ENCODE results near the gene CDHR5. TPM values are rescaled to one million over a fixed set of nuclear protein-coding genes. Genes with fewer than 3 reads are reported as not detected.

The CDHR5 gene
- total and polyA plus RNA-seq, 2 donors, result 0.05 TPM; not detected in 1

- H3K27me3 ChIP-seq (ENCODE audit: control insufficient read depth in 2 of 2, insufficient read depth in 1 of 2, low read length in 1 of 2), result peaks cover 37 to 57% of the 10 kb centered on the region in 2 donors
- peaks cover 0 to 13% of the 10 kb centered on the region in 2 donors for H3K4me1 ChIP-seq (ENCODE audit: control insufficient read depth in 2 of 2, insufficient read depth in 2 of 2, low read length in 2 of 2)
- WGBS, result 14% methylated on average over 28 of the region's 28 CpGs
- no peaks in the 10 kb centered on the region for H3K36me3 ChIP-seq (ENCODE audit: control insufficient read depth in 2 of 2, insufficient read depth in 2 of 2, low read length in 1 of 2)
- no peak overlapping the region for H3K4me3 ChIP-seq (ENCODE audit: low read length in 2 of 2)
- DNase-seq (ENCODE audit: low read depth in 6 of 9, low spot score in 9 of 9), result no peak
- H3K9me3 ChIP-seq (ENCODE audit: control insufficient read depth in 2 of 2, insufficient read depth in 1 of 2, low read length in 1 of 2), result peaks cover 0 to 3% of the 10 kb centered on the region in 2 donors
- H3K27ac ChIP-seq (ENCODE audit: low read depth in 1 of 2, low read length in 1 of 2), result no peak overlapping the region
Measured at GRCh38 chr11:627308-627576, 2.5 kb upstream of the CDHR5 start.

GRCh38 chr11:626475-627307 lies 1.9 kb upstream of the CDHR5 start, which contains the start of gene SCT:
Gene SCT (minus strand): TSS chr11:627181. CDS start chr11:627143, 38 bp downstream.
- 8% methylated on average over 72 of the region's 72 CpGs for WGBS

GRCh38 chr11:625636-626268 lies 997 bp upstream of the CDHR5 start:
- Histone ChIP-seq H3K27ac (ENCODE audit: low read depth in 1 of 2, low read length in 1 of 2) (no peak overlapping the region), H3K27me3 (ENCODE audit: control insufficient read depth in 2 of 2, insufficient read depth in 1 of 2, low read length in 1 of 2) (peaks cover 37 to 57% of the 10 kb centered on the region in 2 donors), H3K36me3 (ENCODE audit: control insufficient read depth in 2 of 2, insufficient read depth in 2 of 2, low read length in 1 of 2) (no peaks in the 10 kb centered on the region), H3K4me3 (ENCODE audit: low read length in 2 of 2) (no peak overlapping the region), H3K4me1 (ENCODE audit: control insufficient read depth in 2 of 2, insufficient read depth in 2 of 2, low read length in 2 of 2) (peaks cover 0 to 13% of the 10 kb centered on the region in 2 donors), H3K9me3 (ENCODE audit: control insufficient read depth in 2 of 2, insufficient read depth in 1 of 2, low read length in 1 of 2) (peaks cover 0 to 3% of the 10 kb centered on the region in 2 donors)
- DNase-seq (ENCODE audit: low read depth in 6 of 9, low spot score in 9 of 9), result no peak
- 89% methylated on average over 22 of the region's 22 CpGs for WGBS

More at GRCh38 chr11:626475-627307, 1.9 kb upstream of the CDHR5 start, which contains the start of gene SCT:
- peaks cover 0 to 13% of the 10 kb centered on the region in 2 donors for H3K4me1 ChIP-seq (ENCODE audit: control insufficient read depth in 2 of 2, insufficient read depth in 2 of 2, low read length in 2 of 2)
- no peak within 1 kb of the TSS for H3K4me3 ChIP-seq (ENCODE audit: low read length in 2 of 2)
- DNase-seq (ENCODE audit: low read depth in 6 of 9, low spot score in 9 of 9), result no peak
- H3K27ac ChIP-seq (ENCODE audit: low read depth in 1 of 2, low read length in 1 of 2), result no peak within 1 kb of the TSS
- peaks cover 0 to 3% of the 10 kb centered on the region in 2 donors for H3K9me3 ChIP-seq (ENCODE audit: control insufficient read depth in 2 of 2, insufficient read depth in 1 of 2, low read length in 1 of 2)
- no peaks in the 10 kb centered on the region for H3K36me3 ChIP-seq (ENCODE audit: control insufficient read depth in 2 of 2, insufficient read depth in 2 of 2, low read length in 1 of 2)
- H3K27me3 ChIP-seq (ENCODE audit: control insufficient read depth in 2 of 2, insufficient read depth in 1 of 2, low read length in 1 of 2), result peaks cover 37 to 57% of the 10 kb centered on the region in 2 donors

GRCh38 chr11:623999-624704 lies 603 bp downstream of the CDHR5 start:
- Histone ChIP-seq H3K9me3 (ENCODE audit: control insufficient read depth in 2 of 2, insufficient read depth in 1 of 2, low read length in 1 of 2) (peaks cover 0 to 3% of the 10 kb centered on the region in 2 donors), H3K36me3 (ENCODE audit: control insufficient read depth in 2 of 2, insufficient read depth in 2 of 2, low read length in 1 of 2) (no peaks in the 10 kb centered on the region), H3K27me3 (ENCODE audit: control insufficient read depth in 2 of 2, insufficient read depth in 1 of 2, low read length in 1 of 2) (peaks cover 35 to 44% of the 10 kb centered on the region in 2 donors), H3K27ac (ENCODE audit: low read depth in 1 of 2, low read length in 1 of 2) (no peak overlapping the region), H3K4me1 (ENCODE audit: control insufficient read depth in 2 of 2, insufficient read depth in 2 of 2, low read length in 2 of 2) (peaks cover 0 to 13% of the 10 kb centered on the region in 2 donors), H3K4me3 (ENCODE audit: low read length in 2 of 2) (no peak overlapping the region)
- no peak for DNase-seq (ENCODE audit: low read depth in 6 of 9, low spot score in 9 of 9)
- 97% methylated on average over 25 of the region's 25 CpGs for WGBS

- Histone ChIP-seq H3K36me3 (ENCODE audit: control insufficient read depth in 2 of 2, insufficient read depth in 2 of 2, low read length in 1 of 2) (peaks cover 0 to under 1% of the 10 kb centered on the region in 2 donors), H3K9me3 (ENCODE audit: control insufficient read depth in 2 of 2, insufficient read depth in 1 of 2, low read length in 1 of 2) (peaks cover 0 to 3% of the 10 kb centered on the region in 2 donors), H3K4me3 (ENCODE audit: low read length in 2 of 2) (no peak overlapping the region), H3K27ac (ENCODE audit: low read depth in 1 of 2, low read length in 1 of 2) (no peak overlapping the region), H3K4me1 (ENCODE audit: control insufficient read depth in 2 of 2, insufficient read depth in 2 of 2, low read length in 2 of 2) (peaks cover 0 to 5% of the 10 kb centered on the region in 2 donors), H3K27me3 (ENCODE audit: control insufficient read depth in 2 of 2, insufficient read depth in 1 of 2, low read length in 1 of 2) (peaks cover 32 to 37% of the 10 kb centered on the region in 2 donors)
- WGBS, result 95% methylated on average over 15 of the region's 15 CpGs
- DNase-seq (ENCODE audit: low read depth in 6 of 9, low spot score in 9 of 9), result no peak
Measured at GRCh38 chr11:623349-623869, 1.3 kb downstream of the CDHR5 start.

GRCh38 chr11:621838-622237 lies 2.9 kb downstream of the CDHR5 start:
- DNase-seq (ENCODE audit: low read depth in 6 of 9, low spot score in 9 of 9), result no peak
- H3K36me3 ChIP-seq (ENCODE audit: control insufficient read depth in 2 of 2, insufficient read depth in 2 of 2, low read length in 1 of 2), result peaks cover 4 to 10% of the 10 kb centered on the region in 2 donors

GRCh38 chr11:620935-621814 lies 3.6 kb downstream of the CDHR5 start:
- peaks cover 0 to 6% of the 10 kb centered on the region in 2 donors for H3K4me1 ChIP-seq (ENCODE audit: control insufficient read depth in 2 of 2, insufficient read depth in 2 of 2, low read length in 2 of 2)
- no peak for DNase-seq (ENCODE audit: low read depth in 6 of 9, low spot score in 9 of 9)
- H3K4me3 ChIP-seq (ENCODE audit: low read length in 2 of 2), result no peak overlapping the region
- H3K36me3 ChIP-seq (ENCODE audit: control insufficient read depth in 2 of 2, insufficient read depth in 2 of 2, low read length in 1 of 2), result peaks cover 4 to 10% of the 10 kb centered on the region in 2 donors
- peaks cover 13 to 19% of the 10 kb centered on the region in 2 donors for H3K27me3 ChIP-seq (ENCODE audit: control insufficient read depth in 2 of 2, insufficient read depth in 1 of 2, low read length in 1 of 2)
- H3K9me3 ChIP-seq (ENCODE audit: control insufficient read depth in 2 of 2, insufficient read depth in 1 of 2, low read length in 1 of 2), result no peaks in the 10 kb centered on the region
- 92% methylated on average over 45 of the region's 45 CpGs for WGBS
- no peak overlapping the region for H3K27ac ChIP-seq (ENCODE audit: low read depth in 1 of 2, low read length in 1 of 2)

More at GRCh38 chr11:621838-622237, 2.9 kb downstream of the CDHR5 start:
- Histone ChIP-seq H3K9me3 (ENCODE audit: control insufficient read depth in 2 of 2, insufficient read depth in 1 of 2, low read length in 1 of 2) (no peaks in the 10 kb centered on the region), H3K4me3 (ENCODE audit: low read length in 2 of 2) (no peak overlapping the region), H3K4me1 (ENCODE audit: control insufficient read depth in 2 of 2, insufficient read depth in 2 of 2, low read length in 2 of 2) (no peaks in the 10 kb centered on the region), H3K27me3 (ENCODE audit: control insufficient read depth in 2 of 2, insufficient read depth in 1 of 2, low read length in 1 of 2) (peaks cover 20 to 25% of the 10 kb centered on the region in 2 donors), H3K27ac (ENCODE audit: low read depth in 1 of 2, low read length in 1 of 2) (no peak overlapping the region)
- WGBS, result 95% methylated on average over 27 of the region's 27 CpGs

- Histone ChIP-seq H3K27ac (ENCODE audit: low read depth in 1 of 2, low read length in 1 of 2) (no peak overlapping the region), H3K27me3 (ENCODE audit: control insufficient read depth in 2 of 2, insufficient read depth in 1 of 2, low read length in 1 of 2) (peaks cover 4 to 9% of the 10 kb centered on the region in 2 donors), H3K36me3 (ENCODE audit: control insufficient read depth in 2 of 2, insufficient read depth in 2 of 2, low read length in 1 of 2) (peaks cover 4 to 10% of the 10 kb centered on the region in 2 donors), H3K4me1 (ENCODE audit: control insufficient read depth in 2 of 2, insufficient read depth in 2 of 2, low read length in 2 of 2) (peaks cover 4 to 14% of the 10 kb centered on the region in 2 donors), H3K4me3 (ENCODE audit: low read length in 2 of 2) (no peak overlapping the region), H3K9me3 (ENCODE audit: control insufficient read depth in 2 of 2, insufficient read depth in 1 of 2, low read length in 1 of 2) (no peaks in the 10 kb centered on the region)
- DNase-seq (ENCODE audit: low read depth in 6 of 9, low spot score in 9 of 9), result no peak
- 97% methylated on average over 13 of the region's 13 CpGs for WGBS
Measured at GRCh38 chr11:620201-620600, 4.6 kb downstream of the CDHR5 start.
